Keratinocyte (primary cell): ENCODE measurements around the gene C11orf58. TPM values are rescaled to one million over a fixed set of nuclear protein-coding genes. Genes with fewer than 3 reads are reported as not detected.

Experiments
- DNase-seq: peaks from one replicate; pipeline ENCODE4 v3.0.0-alpha.2; 2011; ENCODE audit warnings: low read depth, missing footprints, low spot score
- FAIRE-seq: peaks from 2 replicates; lab custom pipeline; 2011; peaks lifted over from hg19 to GRCh38; lab: Jason Lieb, UNC
- H2AFZ ChIP-seq: 2 replicates; pipeline ENCODE4 v1.6.0; 2012; ENCODE audit warnings: low read length, control low read depth, inconsistent platforms; ENCODE audit not compliant: control insufficient read depth
- H3K27ac ChIP-seq: 2 replicates; pipeline ENCODE4 v1.5.1; 2011; ENCODE audit warnings: low read length; ENCODE audit not compliant: control insufficient read depth, insufficient read depth
- H3K27me3 ChIP-seq: 3 replicates; pipeline ENCODE4 v1.6.0; 2011; ENCODE audit warnings: low read length; ENCODE audit not compliant: control insufficient read depth, insufficient read depth; ENCODE audit errors: extremely low read depth
- H3K36me3 ChIP-seq, 2 experiments: 2 replicates in 1 of 2; 3 replicates in 1 of 2; pipeline ENCODE4 v1.5.1; 2011; ENCODE audit warnings: low read length in 2 of 2, mild to moderate bottlenecking in 1 of 2; ENCODE audit not compliant: control insufficient read depth in 2 of 2, insufficient read depth in 2 of 2; ENCODE audit errors: extremely low read depth in 1 of 2
- H3K4me1 ChIP-seq: 3 replicates; pipeline ENCODE4 v1.5.1; 2011; ENCODE audit warnings: low read length; ENCODE audit not compliant: control insufficient read depth, insufficient read depth; ENCODE audit errors: extremely low read depth
- H3K4me2 ChIP-seq: 3 replicates; pipeline ENCODE4 v1.6.0; 2011; ENCODE audit warnings: low read depth, low read length; ENCODE audit not compliant: control insufficient read depth, insufficient read depth; ENCODE audit errors: extremely low read depth
- H3K4me3 ChIP-seq, 3 experiments: fragments of 200-600 bp in 1 of 3; sonication (generic) in 1 of 3; 2 replicates in 2 of 3; 3 replicates in 1 of 3; pipeline ENCODE4 v1.5.1; 2011 to 2016; ENCODE audit warnings: low read length in 3 of 3, mild to moderate bottlenecking in 3 of 3, control low read depth in 2 of 3, inconsistent platforms in 1 of 3, low read depth in 1 of 3, mixed read lengths in 1 of 3, mixed run types in 1 of 3, moderate library complexity in 1 of 3; ENCODE audit not compliant: control insufficient read depth in 2 of 3, insufficient read depth in 2 of 3; ENCODE audit errors: extremely low read depth in 1 of 3
- H3K79me2 ChIP-seq: 2 replicates; pipeline ENCODE4 v1.6.0; 2012; ENCODE audit warnings: low read length; ENCODE audit not compliant: control insufficient read depth, insufficient read depth
- H3K9ac ChIP-seq: 3 replicates; pipeline ENCODE4 v1.6.0; 2011; ENCODE audit warnings: low read length; ENCODE audit not compliant: control insufficient read depth, insufficient read depth; ENCODE audit errors: extremely low read depth
- H3K9me1 ChIP-seq: 3 replicates; pipeline ENCODE4 v1.6.0; 2011; ENCODE audit warnings: low read length; ENCODE audit not compliant: control insufficient read depth, insufficient read depth; ENCODE audit errors: extremely low read depth
- H3K9me3 ChIP-seq: 2 replicates; pipeline ENCODE4 v1.5.1; 2012; ENCODE audit warnings: low read depth, low read length; ENCODE audit not compliant: control insufficient read depth
- H4K20me1 ChIP-seq: 3 replicates; pipeline ENCODE4 v1.6.0; 2011; ENCODE audit warnings: low read length; ENCODE audit not compliant: control insufficient read depth, insufficient read depth; ENCODE audit errors: extremely low read depth
- EZH2 ChIP-seq: IDR thresholded peaks from one replicate; pipeline ENCODE4 v1.6.1; 2012; ENCODE audit warnings: inconsistent platforms, mild to moderate bottlenecking, low read length, moderate library complexity
- dilution Hi-C: fragments of 300-500 bp; cut with MboI; formaldehyde crosslinking; loops from one replicate; pipeline ENCODE4 v1.7.0; 2020; ENCODE audit warnings: low sequenced_read_pairs; ENCODE audit not compliant: extremely low pct_ligation_motif_present
- polyA plus RNA-seq, 5 experiments: library from polyadenylated mRNA; depleted of rRNA in 3 of 5; stranded (reverse) in 3 of 5; stranded (forward) in 1 of 5; unstranded in 1 of 5; fragments of >200 nt; gene quantifications; 1 replicate in 1 of 5; 2 replicates in 3 of 5; 3 replicates in 1 of 5; pipeline versions ENCODE4 v1.2.1 to v1.2.3, GENCODE V29; 2011 to 2012; ENCODE audit warnings: missing spikeins in 2 of 5, low read depth in 1 of 5, low replicate concordance in 1 of 5
- TF ChIP-seq, protein P1 (sequence below), 3 experiments: IDR thresholded peaks in 1 of 3; conservative IDR thresholded peaks in 1 of 3; optimal IDR thresholded peaks in 1 of 3; 2 replicates in 2 of 3; 3 replicates in 1 of 3; pipeline versions ENCODE3 to v1.5.1; 2011; ENCODE audit warnings: low read length in 3 of 3, mild to moderate bottlenecking in 3 of 3, moderate library complexity in 2 of 3, control low read depth in 1 of 3, inconsistent platforms in 1 of 3; ENCODE audit not compliant: insufficient read depth in 2 of 3; ENCODE audit errors: extremely low read depth in 1 of 3

The C11orf58 gene
- polyA plus RNA-seq, 1 donor (not counting 4 experiments of a cell fraction or from before 2014, with no cell fraction given), result 166 TPM

DNA sequence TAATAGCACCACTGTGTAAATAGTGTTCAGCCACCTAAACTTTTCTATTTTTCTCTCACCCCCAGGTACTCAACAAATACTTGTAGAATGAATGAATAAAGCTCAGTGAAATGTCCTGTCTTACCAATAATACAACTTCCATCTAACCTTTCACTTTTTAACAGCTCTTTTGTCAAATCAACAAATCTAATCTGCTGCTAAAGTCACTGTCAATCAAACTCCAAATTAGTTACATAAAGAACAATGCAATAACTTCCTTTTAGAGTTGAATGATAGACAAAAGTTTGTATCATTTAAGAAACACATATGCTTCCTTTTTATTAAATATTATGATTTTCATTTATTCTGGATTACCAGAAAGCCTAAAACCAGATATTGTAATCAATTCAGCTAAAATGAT lies 34.7 kb upstream of the C11orf58 start:
- TF ChIP-seq, protein P1, sequence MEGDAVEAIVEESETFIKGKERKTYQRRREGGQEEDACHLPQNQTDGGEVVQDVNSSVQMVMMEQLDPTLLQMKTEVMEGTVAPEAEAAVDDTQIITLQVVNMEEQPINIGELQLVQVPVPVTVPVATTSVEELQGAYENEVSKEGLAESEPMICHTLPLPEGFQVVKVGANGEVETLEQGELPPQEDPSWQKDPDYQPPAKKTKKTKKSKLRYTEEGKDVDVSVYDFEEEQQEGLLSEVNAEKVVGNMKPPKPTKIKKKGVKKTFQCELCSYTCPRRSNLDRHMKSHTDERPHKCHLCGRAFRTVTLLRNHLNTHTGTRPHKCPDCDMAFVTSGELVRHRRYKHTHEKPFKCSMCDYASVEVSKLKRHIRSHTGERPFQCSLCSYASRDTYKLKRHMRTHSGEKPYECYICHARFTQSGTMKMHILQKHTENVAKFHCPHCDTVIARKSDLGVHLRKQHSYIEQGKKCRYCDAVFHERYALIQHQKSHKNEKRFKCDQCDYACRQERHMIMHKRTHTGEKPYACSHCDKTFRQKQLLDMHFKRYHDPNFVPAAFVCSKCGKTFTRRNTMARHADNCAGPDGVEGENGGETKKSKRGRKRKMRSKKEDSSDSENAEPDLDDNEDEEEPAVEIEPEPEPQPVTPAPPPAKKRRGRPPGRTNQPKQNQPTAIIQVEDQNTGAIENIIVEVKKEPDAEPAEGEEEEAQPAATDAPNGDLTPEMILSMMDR (optimal IDR thresholded peaks at IDR 0.05 in 1 of 3, IDR thresholded peaks at IDR 0.05 in 1 of 3, conservative IDR thresholded peaks at IDR 0.05 in 1 of 3; ENCODE audit: extremely low read depth in 1 of 3, insufficient read depth in 2 of 3, low read length in 3 of 3), result no peak
- H3K9ac ChIP-seq, result no peak overlapping the region
- no peaks in the 10 kb centered on the region for H3K9me3 ChIP-seq
- no peaks in the 10 kb centered on the region for H3K4me1 ChIP-seq
- no peak for FAIRE-seq
- H3K36me3 ChIP-seq, result no peaks in the 10 kb centered on the region
- H3K4me3 ChIP-seq, result no peak overlapping the region
- no peak overlapping the region for H3K27ac ChIP-seq
- no peaks in the 10 kb centered on the region for H3K79me2 ChIP-seq
- H2AFZ ChIP-seq, result no peak overlapping the region
- H3K27me3 ChIP-seq, result peaks cover 2% of the 10 kb centered on the region
- no peaks in the 10 kb centered on the region for H4K20me1 ChIP-seq
- dilution Hi-C loops, result no loop called here
- DNase-seq, result no peak
- no peak overlapping the region for H3K4me2 ChIP-seq
- H3K9me1 ChIP-seq, result no peaks in the 10 kb centered on the region

DNA sequence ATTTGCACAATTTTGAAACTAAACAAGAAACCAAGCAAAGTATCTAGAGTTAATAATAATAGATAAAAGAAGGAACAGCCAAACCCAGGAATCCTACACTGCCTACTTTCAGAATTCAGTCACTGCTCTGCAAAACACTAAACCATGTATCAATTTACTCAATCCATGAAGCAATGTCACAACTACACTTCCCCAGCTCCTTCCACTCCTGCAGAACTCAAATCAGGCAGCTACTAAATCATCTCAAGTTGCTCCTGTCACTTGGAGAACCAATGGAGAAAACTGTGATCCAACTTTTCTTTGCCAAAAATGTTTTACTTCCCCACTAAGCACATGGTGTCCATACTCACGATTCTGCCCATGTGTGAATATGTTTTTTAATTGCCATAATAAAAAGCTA lies 24.9 kb upstream of the C11orf58 start:
- H3K27me3 ChIP-seq, result no peaks in the 10 kb centered on the region

More for the DNA sequence above, 24.9 kb upstream of the C11orf58 start:
- Histone ChIP-seq H3K79me2 (no peaks in the 10 kb centered on the region), H3K9me1 (no peaks in the 10 kb centered on the region), H3K4me1 (no peaks in the 10 kb centered on the region), H3K9ac (no peak overlapping the region), H2AFZ (no peak overlapping the region), H3K27ac (no peak overlapping the region), H3K4me3 (no peak overlapping the region), H3K4me2 (no peak overlapping the region), H3K36me3 (no peaks in the 10 kb centered on the region), H3K9me3 (no peaks in the 10 kb centered on the region), H4K20me1 (no peaks in the 10 kb centered on the region)
- FAIRE-seq (no peak), DNase-seq (no peak)
- TF ChIP-seq EZH2, result no peak
- TF ChIP-seq, protein P1 (optimal IDR thresholded peaks at IDR 0.05 in 1 of 3, IDR thresholded peaks at IDR 0.05 in 1 of 3, conservative IDR thresholded peaks at IDR 0.05 in 1 of 3; ENCODE audit: extremely low read depth in 1 of 3, insufficient read depth in 2 of 3, low read length in 3 of 3), result no peak
- dilution Hi-C loops, result no loop called here
